Fibroblast of pulmonary artery (primary cell): ENCODE results near the gene MINDY3.
"Not testable (repeated sequence)": the region's sequence is repeated elsewhere in the genome, so short reads cannot be mapped to it uniquely, and the experiment has no call there.

Source experiments
- DNase-seq: peaks from one replicate; pipeline ENCODE4 v3.0.0-alpha.2; 2010; ENCODE audit warnings: low read depth
- H3K4me3 ChIP-seq: replicated peaks from 2 replicates; pipeline ENCODE4 v1.5.1; 2011; ENCODE audit warnings: low read depth, mild to moderate bottlenecking, control low read depth, low read length, moderate library complexity
- CTCF ChIP-seq: IDR thresholded peaks from 2 replicates; pipeline ENCODE4 v1.5.1; 2011; ENCODE audit warnings: mild to moderate bottlenecking, control low read depth, low read length, inconsistent platforms; ENCODE audit errors: missing control alignments

The MINDY3 gene

GRCh38 chr10:15763006-15763405 lies 97.3 kb downstream of the MINDY3 start:
- DNase-seq: no peak
- no peak overlapping the region for H3K4me3 ChIP-seq
- no peak for TF ChIP-seq CTCF

GRCh38 chr10:15762239-15762638 lies 98.1 kb downstream of the MINDY3 start:
- H3K4me3 ChIP-seq, DNase-seq: not testable (repeated sequence)

- DNase-seq, H3K4me3 ChIP-seq: not testable (repeated sequence)
Observed at GRCh38 chr10:15761224-15761623, 99.1 kb downstream of the MINDY3 start.

- no peak overlapping the region for H3K4me3 ChIP-seq
- no peak for TF ChIP-seq CTCF
- no peak for DNase-seq
Observed at GRCh38 chr10:15760681-15761080, 99.6 kb downstream of the MINDY3 start.

- H3K4me3 ChIP-seq: no peak overlapping the region
- no peak for DNase-seq
- TF ChIP-seq CTCF: no peak
Observed at GRCh38 chr10:15759265-15759664, 101.0 kb downstream of the MINDY3 start.

- TF ChIP-seq CTCF: no peak
- no peak overlapping the region for H3K4me3 ChIP-seq
- DNase-seq: no peak
Observed at GRCh38 chr10:15758618-15759017, 101.7 kb downstream of the MINDY3 start.

GRCh38 chr10:15754937-15755336 lies 105.4 kb downstream of the MINDY3 start:
- H3K4me3 ChIP-seq: no peak overlapping the region
- TF ChIP-seq CTCF: no peak
- DNase-seq: no peak

- TF ChIP-seq CTCF: no peak
- no peak for DNase-seq
- no peak overlapping the region for H3K4me3 ChIP-seq
Observed at GRCh38 chr10:15751046-15751445, 109.3 kb downstream of the MINDY3 start.
